IPS DF 6.9 (cell line): ENCODE results near the gene PDZD2.

Experiments used
- DNase-seq: peaks from one replicate; pipeline ENCODE4 v3.0.0-alpha.2; 2013; ENCODE audit warnings: low read depth, low spot score
- H3K27ac ChIP-seq: one replicate; pipeline ENCODE4 v1.5.1; 2013; ENCODE audit warnings: low read length, control low read depth
- H3K27me3 ChIP-seq: 2 replicates; pipeline ENCODE4 v1.6.1; 2013; ENCODE audit warnings: mild to moderate bottlenecking, low read length; ENCODE audit not compliant: control insufficient read depth, insufficient read depth
- H3K36me3 ChIP-seq: 2 replicates; pipeline ENCODE4 v1.6.1; 2013; ENCODE audit warnings: low read length; ENCODE audit not compliant: control insufficient read depth, insufficient read depth
- H3K4me1 ChIP-seq: 2 replicates; pipeline ENCODE4 v1.6.1; 2013; ENCODE audit warnings: low read length; ENCODE audit not compliant: control insufficient read depth, insufficient read depth
- H3K4me3 ChIP-seq: 2 replicates; pipeline ENCODE4 v1.5.1; 2013; ENCODE audit warnings: mild to moderate bottlenecking, low read length
- H3K9me3 ChIP-seq: 2 replicates; pipeline ENCODE4 v1.6.1; 2013; ENCODE audit warnings: low read length, inconsistent platforms; ENCODE audit not compliant: control insufficient read depth, insufficient read depth
- WGBS: extraction: QIAGEN DNeasy Blood & Tissue Kit; methylation state at CpG from one replicate; pipeline ENCODE4 v1.1.7; 2013; ENCODE audit warnings: mixed read lengths, missing lambda C conversion rate; ENCODE audit not compliant: insufficient read length, insufficient coverage; 5-methylcytosine and 5-hydroxymethylcytosine counted together

The PDZD2 gene

GRCh38 chr5:31888564-31888963 is 249.6 kb downstream of the PDZD2 start:
- H3K9me3 ChIP-seq, result no peaks in the 10 kb centered on the region
- no peak overlapping the region for H3K4me3 ChIP-seq
- no CpG with 5 or more reads among the region's 3 CpGs for WGBS
- H3K4me1 ChIP-seq, result peaks cover 2% of the 10 kb centered on the region; the same call in 1 of the 2 replicates
- no peak overlapping the region for H3K27ac ChIP-seq
- no peaks in the 10 kb centered on the region for H3K36me3 ChIP-seq
- H3K27me3 ChIP-seq, result no peaks in the 10 kb centered on the region
- no peak for DNase-seq

- peaks cover 2% of the 10 kb centered on the region; the same call in 1 of the 2 replicates for H3K4me1 ChIP-seq
- no peak for DNase-seq
- WGBS, result no CpG with 5 or more reads among the region's 8 CpGs
These were observed 250.2 kb downstream of the PDZD2 start for GRCh38 chr5:31889001-31889561.

GRCh38 chr5:31890046-31890445 is 251.1 kb downstream of the PDZD2 start:
- Histone ChIP-seq H3K36me3 (no peaks in the 10 kb centered on the region), H3K9me3 (no peaks in the 10 kb centered on the region), H3K4me1 (peaks cover 2% of the 10 kb centered on the region; the same call in 1 of the 2 replicates), H3K27me3 (no peaks in the 10 kb centered on the region), H3K4me3 (no peak overlapping the region), H3K27ac (no peak overlapping the region)
- no CpG with 5 or more reads among the region's 7 CpGs for WGBS
- DNase-seq, result no peak

More at GRCh38 chr5:31889001-31889561, 250.2 kb downstream of the PDZD2 start:
- Histone ChIP-seq H3K9me3 (no peaks in the 10 kb centered on the region), H3K27me3 (no peaks in the 10 kb centered on the region), H3K36me3 (no peaks in the 10 kb centered on the region), H3K27ac (no peak overlapping the region), H3K4me3 (no peak overlapping the region)

- no peak for DNase-seq
These were observed 255.2 kb downstream of the PDZD2 start for GRCh38 chr5:31894141-31894540.

GRCh38 chr5:31895199-31895820 is 256.4 kb downstream of the PDZD2 start:
- no peak overlapping the region for H3K4me3 ChIP-seq
- H3K27ac ChIP-seq, result no peak overlapping the region
- no peaks in the 10 kb centered on the region for H3K9me3 ChIP-seq
- H3K27me3 ChIP-seq, result no peaks in the 10 kb centered on the region
- H3K4me1 ChIP-seq, result peaks cover 2% of the 10 kb centered on the region
- WGBS, result no CpG with 5 or more reads among the region's 2 CpGs
- no peak for DNase-seq
- no peaks in the 10 kb centered on the region for H3K36me3 ChIP-seq

More at GRCh38 chr5:31894141-31894540, 255.2 kb downstream of the PDZD2 start:
- H3K9me3 ChIP-seq, result no peaks in the 10 kb centered on the region
- no peaks in the 10 kb centered on the region for H3K27me3 ChIP-seq
- H3K36me3 ChIP-seq, result no peaks in the 10 kb centered on the region
- H3K4me1 ChIP-seq, result peaks cover 2% of the 10 kb centered on the region
- no peak overlapping the region for H3K27ac ChIP-seq
- no peak overlapping the region for H3K4me3 ChIP-seq
- no CpG with 5 or more reads among the region's 6 CpGs for WGBS

- no peak for DNase-seq
- Histone ChIP-seq H3K4me3 (no peak overlapping the region), H3K27me3 (no peaks in the 10 kb centered on the region), H3K36me3 (no peaks in the 10 kb centered on the region), H3K27ac (no peak overlapping the region), H3K9me3 (no peaks in the 10 kb centered on the region), H3K4me1 (no peaks in the 10 kb centered on the region; the same call in 1 of the 2 replicates)
- WGBS, result no CpG with 5 or more reads among the region's 6 CpGs
These were observed 259.2 kb downstream of the PDZD2 start for GRCh38 chr5:31898036-31898632.

- H3K9me3 ChIP-seq, result no peaks in the 10 kb centered on the region
- H3K4me1 ChIP-seq, result no peaks in the 10 kb centered on the region; the same call in 1 of the 2 replicates
- DNase-seq, result no peak
- no CpG with 5 or more reads among the region's 5 CpGs for WGBS
- no peak overlapping the region for H3K27ac ChIP-seq
- H3K4me3 ChIP-seq, result no peak overlapping the region
- no peaks in the 10 kb centered on the region for H3K36me3 ChIP-seq
- H3K27me3 ChIP-seq, result no peaks in the 10 kb centered on the region
These were observed 261.4 kb downstream of the PDZD2 start for GRCh38 chr5:31900296-31900865.

GRCh38 chr5:31901807-31902530 is 263.0 kb downstream of the PDZD2 start:
- no peak for DNase-seq
- WGBS, result no CpG with 5 or more reads among the region's 8 CpGs

GRCh38 chr5:31908396-31908795 is 269.5 kb downstream of the PDZD2 start:
- Histone ChIP-seq H3K27me3 (no peaks in the 10 kb centered on the region), H3K9me3 (no peaks in the 10 kb centered on the region), H3K4me1 (no peaks in the 10 kb centered on the region), H3K36me3 (no peaks in the 10 kb centered on the region), H3K4me3 (no peak overlapping the region), H3K27ac (no peak overlapping the region)
- WGBS, result no CpG with 5 or more reads among the region's 14 CpGs
- DNase-seq, result no peak

More at GRCh38 chr5:31901807-31902530, 263.0 kb downstream of the PDZD2 start:
- Histone ChIP-seq H3K27me3 (no peaks in the 10 kb centered on the region), H3K4me1 (no peaks in the 10 kb centered on the region), H3K9me3 (no peaks in the 10 kb centered on the region), H3K36me3 (no peaks in the 10 kb centered on the region), H3K4me3 (no peak overlapping the region), H3K27ac (no peak overlapping the region)

- H3K4me1 ChIP-seq, result no peaks in the 10 kb centered on the region
- no peak for DNase-seq
- H3K9me3 ChIP-seq, result no peaks in the 10 kb centered on the region
- no peak overlapping the region for H3K27ac ChIP-seq
- no peaks in the 10 kb centered on the region for H3K27me3 ChIP-seq
- no CpG with 5 or more reads among the region's 3 CpGs for WGBS
- H3K4me3 ChIP-seq, result no peak overlapping the region
- H3K36me3 ChIP-seq, result no peaks in the 10 kb centered on the region
These were observed 270.1 kb downstream of the PDZD2 start for GRCh38 chr5:31909073-31909472.
